ENCODE measurements around the gene AIFM1.

Gene AIFM1

DNA sequence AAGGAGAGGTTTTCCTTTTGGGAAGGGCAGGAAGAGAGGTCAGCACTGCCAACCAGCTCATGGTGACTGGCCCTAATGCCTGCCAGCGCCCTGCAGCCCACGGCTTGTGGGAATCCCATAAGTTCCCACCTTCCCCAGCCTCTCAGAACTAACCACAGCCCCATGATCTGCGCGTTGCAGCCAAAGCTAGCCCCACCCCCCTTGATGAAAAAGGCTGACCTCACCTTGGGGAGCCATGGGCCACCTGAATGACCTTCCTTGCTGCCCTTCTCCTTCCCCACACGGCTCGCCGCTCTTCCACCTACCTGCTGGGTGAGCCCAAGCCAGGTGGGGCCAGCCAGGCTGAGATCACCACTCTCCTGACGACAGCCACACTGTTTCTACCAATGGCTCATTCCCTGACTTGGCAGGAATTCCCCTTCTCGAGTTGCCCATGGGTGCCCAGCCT, 51.5 kb downstream of the AIFM1 start:
- DNase-seq (ENCODE audit: extremely low read depth, low read depth), result no peak
- no peak overlapping the region for H3K4me3 ChIP-seq (replicated peaks; ENCODE audit: low read depth, low read length)
- TF ChIP-seq, protein P1, sequence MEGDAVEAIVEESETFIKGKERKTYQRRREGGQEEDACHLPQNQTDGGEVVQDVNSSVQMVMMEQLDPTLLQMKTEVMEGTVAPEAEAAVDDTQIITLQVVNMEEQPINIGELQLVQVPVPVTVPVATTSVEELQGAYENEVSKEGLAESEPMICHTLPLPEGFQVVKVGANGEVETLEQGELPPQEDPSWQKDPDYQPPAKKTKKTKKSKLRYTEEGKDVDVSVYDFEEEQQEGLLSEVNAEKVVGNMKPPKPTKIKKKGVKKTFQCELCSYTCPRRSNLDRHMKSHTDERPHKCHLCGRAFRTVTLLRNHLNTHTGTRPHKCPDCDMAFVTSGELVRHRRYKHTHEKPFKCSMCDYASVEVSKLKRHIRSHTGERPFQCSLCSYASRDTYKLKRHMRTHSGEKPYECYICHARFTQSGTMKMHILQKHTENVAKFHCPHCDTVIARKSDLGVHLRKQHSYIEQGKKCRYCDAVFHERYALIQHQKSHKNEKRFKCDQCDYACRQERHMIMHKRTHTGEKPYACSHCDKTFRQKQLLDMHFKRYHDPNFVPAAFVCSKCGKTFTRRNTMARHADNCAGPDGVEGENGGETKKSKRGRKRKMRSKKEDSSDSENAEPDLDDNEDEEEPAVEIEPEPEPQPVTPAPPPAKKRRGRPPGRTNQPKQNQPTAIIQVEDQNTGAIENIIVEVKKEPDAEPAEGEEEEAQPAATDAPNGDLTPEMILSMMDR (IDR thresholded peaks at IDR 0.05; ENCODE audit: low read depth, low read length, missing control alignments), result no peak

DNA sequence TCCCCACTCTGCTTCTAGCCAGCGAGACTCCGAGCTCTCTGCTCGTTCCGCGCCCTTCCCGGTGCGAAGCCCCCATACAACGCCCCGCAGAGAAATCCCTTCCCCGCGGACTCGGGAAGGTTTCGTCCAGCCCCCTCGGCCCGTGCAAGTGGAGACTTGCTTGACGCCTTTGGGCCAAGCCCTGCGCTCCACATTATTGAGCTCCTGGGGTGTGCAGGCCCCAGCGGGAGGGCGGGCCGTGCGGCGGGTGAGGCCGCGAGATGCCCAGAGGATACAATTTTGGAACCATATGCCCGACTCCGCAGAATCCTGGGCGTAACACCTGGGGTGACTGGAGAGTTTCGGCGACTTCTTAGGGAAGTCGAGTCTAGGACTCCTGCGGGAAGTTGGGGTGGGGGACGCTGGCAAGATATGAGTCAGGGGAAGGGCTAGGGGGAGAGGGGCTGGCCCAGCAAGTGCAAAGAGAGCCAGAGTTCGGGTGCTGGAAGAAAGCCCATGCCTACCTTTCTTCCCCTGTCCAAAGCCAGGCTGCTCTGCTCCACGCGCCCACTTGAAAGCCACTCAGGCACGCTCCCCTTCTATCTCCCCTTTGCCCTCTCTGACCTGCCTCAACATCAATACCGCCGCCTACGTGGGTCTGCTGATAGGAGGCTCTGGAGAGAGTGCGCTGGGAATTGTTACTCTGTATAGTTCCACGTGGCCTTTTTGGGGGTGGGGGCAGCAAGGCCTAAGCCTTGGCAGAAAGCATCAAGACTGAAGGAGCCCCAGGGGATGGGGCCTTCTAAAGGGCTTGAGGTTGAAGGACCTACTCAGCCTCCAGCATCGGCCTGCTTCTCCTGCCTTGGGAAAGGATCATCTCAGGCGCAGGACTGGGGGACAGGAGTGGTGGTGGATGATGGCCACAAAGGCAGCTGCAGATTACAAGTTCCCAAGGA, 54.2 kb downstream of the AIFM1 start:
- no peak for DNase-seq (ENCODE audit: extremely low read depth, low read depth)
- peak overlapping the region; percentile 30 for H3K4me3 ChIP-seq (replicated peaks; ENCODE audit: low read depth, low read length)
- TF ChIP-seq, protein P1 (IDR thresholded peaks at IDR 0.05; ENCODE audit: low read depth, low read length, missing control alignments), result no peak

DNA sequence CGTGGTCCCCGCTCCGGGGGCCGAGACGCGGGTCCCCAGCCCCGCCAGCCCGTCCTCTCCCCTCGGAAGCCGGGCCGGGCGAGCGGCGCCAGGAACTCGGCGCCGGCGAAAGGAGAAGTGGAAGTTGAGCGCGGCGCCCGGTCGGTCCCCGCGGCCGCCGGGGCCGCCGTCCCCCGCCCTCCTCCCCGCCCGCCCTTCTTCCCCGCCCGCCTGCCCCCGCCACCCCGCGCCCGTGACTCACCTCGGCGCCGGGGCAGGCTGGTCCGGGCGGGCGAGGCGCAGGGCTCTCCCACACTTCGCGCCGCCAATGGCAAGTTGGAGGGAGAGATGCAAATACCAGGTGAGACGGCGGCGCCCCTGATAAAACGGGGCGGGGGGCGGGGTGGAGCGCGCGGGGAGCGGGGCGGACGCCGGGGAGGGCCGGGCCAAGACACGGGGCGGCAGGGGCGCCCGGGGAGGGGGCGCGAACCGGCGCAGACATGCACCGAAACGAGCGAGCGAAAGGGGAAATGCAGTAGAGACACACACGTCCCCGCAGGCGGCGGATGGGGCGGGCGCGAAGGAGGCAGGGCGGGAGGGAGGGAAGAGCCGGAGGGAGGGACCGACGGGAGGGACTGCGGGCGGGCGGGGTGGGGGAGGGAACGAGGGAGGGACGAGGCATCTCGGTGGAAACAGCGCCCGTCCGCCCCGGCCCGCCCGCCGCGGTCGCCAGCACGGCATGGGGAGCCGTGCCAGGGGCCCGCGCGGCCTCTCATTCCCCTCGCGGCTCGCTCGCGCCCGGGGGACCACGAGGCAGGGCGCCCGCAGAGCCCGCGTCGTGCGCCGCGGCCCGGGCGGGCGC, 55.0 kb downstream of the AIFM1 start, which contains the start of gene ELF4:
Gene ELF4, minus strand, starts transcription at position 119 of the 841 bp plus-strand sequence. CDS start 29,167 bp downstream, outside the sequence.
- H3K4me3 ChIP-seq (replicated peaks; ENCODE audit: low read depth, low read length), result peak within 1 kb of the TSS; percentile 50
- no peak for DNase-seq (ENCODE audit: extremely low read depth, low read depth)
- TF ChIP-seq, protein P1 (IDR thresholded peaks at IDR 0.05; ENCODE audit: low read depth, low read length, missing control alignments), result no peak

DNA sequence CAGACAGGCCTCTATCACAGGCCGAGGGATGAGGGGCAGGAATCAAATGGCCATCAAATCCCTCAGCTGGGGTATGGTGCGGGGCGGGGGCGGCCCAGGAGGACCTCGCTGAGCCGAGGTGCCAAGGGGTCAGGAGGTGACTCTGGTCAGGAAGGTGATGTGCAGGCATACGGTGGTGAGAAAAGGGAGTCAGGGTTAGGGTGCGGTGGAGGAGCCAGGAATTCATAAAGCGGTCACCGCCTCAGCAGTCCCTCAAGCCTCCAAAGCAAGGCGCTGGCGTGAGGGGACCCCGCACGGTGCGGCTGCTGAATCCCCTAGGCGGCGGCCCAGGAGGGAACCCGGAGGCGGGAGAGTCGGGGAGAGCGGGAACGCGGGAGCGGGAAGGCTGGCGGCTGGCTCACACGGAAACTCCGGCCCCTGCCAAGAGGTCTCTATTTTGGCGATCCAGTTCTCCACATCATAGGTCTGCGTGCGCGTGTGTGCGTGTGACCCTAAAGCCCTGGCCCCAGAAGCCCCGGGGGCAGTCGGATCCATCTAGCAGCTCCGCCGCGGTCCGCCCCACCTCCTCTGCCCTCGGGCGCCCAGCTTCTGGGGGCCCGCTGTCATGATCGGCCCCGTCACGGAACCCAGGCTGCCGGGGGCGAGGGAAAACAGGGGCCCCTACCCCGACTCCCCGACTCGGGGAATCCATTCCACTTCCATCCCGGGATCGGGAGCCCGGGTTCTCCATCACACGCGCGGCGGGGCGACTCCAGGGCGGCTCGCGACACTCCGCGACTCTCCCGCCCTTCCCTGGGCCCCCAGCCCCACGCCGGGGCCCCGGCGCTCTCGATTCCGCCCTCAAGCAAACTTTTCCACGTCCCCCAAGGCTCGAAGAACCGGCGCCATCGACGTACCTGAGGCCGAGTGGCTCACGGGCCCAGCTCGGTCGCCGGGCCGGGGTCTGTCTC, 55.9 kb downstream of the AIFM1 start:
- TF ChIP-seq, protein P1 (IDR thresholded peaks at IDR 0.05; ENCODE audit: low read depth, low read length, missing control alignments), result no peak
- DNase-seq (ENCODE audit: extremely low read depth, low read depth), result no peak
- H3K4me3 ChIP-seq (replicated peaks; ENCODE audit: low read depth, low read length), result peak overlapping the region; percentile 50

DNA sequence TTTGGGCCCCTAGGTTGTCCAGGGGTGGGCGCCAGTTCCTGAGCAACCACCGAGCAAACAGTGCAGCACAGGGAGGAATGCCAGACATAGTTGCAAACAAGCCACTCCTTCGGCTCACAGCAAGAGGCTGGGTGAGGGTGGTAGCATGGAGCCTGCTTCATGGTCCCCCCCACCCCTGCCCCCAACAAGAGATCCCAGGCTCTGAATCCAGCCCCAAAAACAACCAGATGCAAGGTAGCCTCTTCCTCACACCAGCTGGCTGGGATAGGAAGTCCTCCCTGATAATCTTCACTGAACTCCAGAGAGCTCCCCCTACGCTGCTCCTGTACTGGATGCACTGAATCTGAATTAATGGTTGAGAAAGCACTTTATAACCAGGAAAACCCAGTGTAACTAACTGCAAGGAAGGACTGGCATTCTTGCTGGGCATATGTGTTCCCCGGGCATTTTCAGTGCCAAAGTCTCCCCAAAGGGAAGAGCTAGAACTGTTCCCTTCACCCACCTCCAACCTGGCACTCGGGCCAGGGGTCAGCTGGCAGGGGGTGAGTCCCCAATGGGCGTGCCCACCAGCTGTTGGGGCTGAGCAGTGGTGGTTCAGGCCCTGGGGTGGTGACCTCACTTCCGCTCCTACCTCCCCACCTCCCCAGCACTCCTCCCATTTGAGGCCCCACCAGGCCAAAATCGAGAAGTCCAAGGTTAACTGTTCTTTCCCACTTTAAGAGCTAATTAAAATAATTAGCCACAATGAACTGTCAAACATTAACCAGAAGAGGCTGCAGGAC, 56.8 kb downstream of the AIFM1 start:
- H3K4me3 ChIP-seq (replicated peaks; ENCODE audit: low read depth, low read length), result peak overlapping the region; percentile 50
- DNase-seq (ENCODE audit: extremely low read depth, low read depth), result no peak
- TF ChIP-seq, protein P1 (IDR thresholded peaks at IDR 0.05; ENCODE audit: low read depth, low read length, missing control alignments), result no peak

Measured in HFF-Myc (cell line).